ENCODE data around the gene MALAT1.
A peak's percentile ranks its signal among the peaks of the same experiment; 100 is the strongest.
"Not testable (repeated sequence)": the region's sequence is repeated elsewhere in the genome, so short reads cannot be mapped to it uniquely, and the experiment has no call there.

Gene MALAT1

GRCh38 chr11:65498977-65499712 lies at the start of gene MALAT1:
TSS of gene MALAT1 (plus strand) at chr11:65499045.
- DNase-seq (ENCODE audit: low read depth), result peak; percentile 89

- not testable (repeated sequence) for DNase-seq (ENCODE audit: low read depth)
These were observed 47.5 kb upstream of the MALAT1 start for GRCh38 chr11:65451301-65451700.

- DNase-seq (ENCODE audit: low read depth), result not testable (repeated sequence)
These were observed 46.6 kb upstream of the MALAT1 start for GRCh38 chr11:65452259-65452658.

GRCh38 chr11:65452806-65453490 lies 45.9 kb upstream of the MALAT1 start:
- DNase-seq (ENCODE audit: low read depth), result no peak

GRCh38 chr11:65454311-65454695 lies 44.5 kb upstream of the MALAT1 start:
- no peak for DNase-seq (ENCODE audit: low read depth)

- DNase-seq (ENCODE audit: low read depth), result peak; percentile 70
These were observed 44.0 kb upstream of the MALAT1 start for GRCh38 chr11:65454696-65455456.

GRCh38 chr11:65456418-65456817 lies 42.4 kb upstream of the MALAT1 start:
- DNase-seq (ENCODE audit: low read depth), result no peak

GRCh38 chr11:65459552-65459951 lies 39.3 kb upstream of the MALAT1 start:
- DNase-seq (ENCODE audit: low read depth), result no peak

GRCh38 chr11:65465471-65465870 lies 33.4 kb upstream of the MALAT1 start:
- not testable (repeated sequence) for DNase-seq (ENCODE audit: low read depth)

GRCh38 chr11:65467306-65467705 lies 31.5 kb upstream of the MALAT1 start:
- not testable (repeated sequence) for DNase-seq (ENCODE audit: low read depth)

- DNase-seq (ENCODE audit: low read depth), result peak; percentile 30
These were observed 29.9 kb upstream of the MALAT1 start for GRCh38 chr11:65468874-65469333.

GRCh38 chr11:65470433-65471049 lies 28.3 kb upstream of the MALAT1 start:
- DNase-seq (ENCODE audit: low read depth), result no peak

GRCh38 chr11:65471447-65471891 lies 27.4 kb upstream of the MALAT1 start:
- no peak for DNase-seq (ENCODE audit: low read depth)

- DNase-seq (ENCODE audit: low read depth), result not testable (repeated sequence)
These were observed 26.1 kb upstream of the MALAT1 start for GRCh38 chr11:65472588-65473277.

GRCh38 chr11:65473278-65473860 lies 25.5 kb upstream of the MALAT1 start:
- DNase-seq (ENCODE audit: low read depth), result no peak

- no peak for DNase-seq (ENCODE audit: low read depth)
These were observed 24.0 kb upstream of the MALAT1 start for GRCh38 chr11:65474864-65475263.

- no peak for DNase-seq (ENCODE audit: low read depth)
These were observed 22.2 kb upstream of the MALAT1 start for GRCh38 chr11:65476632-65477148.

GRCh38 chr11:65477149-65477965 lies 21.5 kb upstream of the MALAT1 start:
- peak; percentile 88 for DNase-seq (ENCODE audit: low read depth)

GRCh38 chr11:65478388-65479183 lies 20.3 kb upstream of the MALAT1 start:
- DNase-seq (ENCODE audit: low read depth), result no peak

Measured in activated T-helper 1 cell treated with Interleukin-2 at 50 U/mL for 16 hours (primary cell).